ENCODE data around the gene C16orf89.

DNA sequence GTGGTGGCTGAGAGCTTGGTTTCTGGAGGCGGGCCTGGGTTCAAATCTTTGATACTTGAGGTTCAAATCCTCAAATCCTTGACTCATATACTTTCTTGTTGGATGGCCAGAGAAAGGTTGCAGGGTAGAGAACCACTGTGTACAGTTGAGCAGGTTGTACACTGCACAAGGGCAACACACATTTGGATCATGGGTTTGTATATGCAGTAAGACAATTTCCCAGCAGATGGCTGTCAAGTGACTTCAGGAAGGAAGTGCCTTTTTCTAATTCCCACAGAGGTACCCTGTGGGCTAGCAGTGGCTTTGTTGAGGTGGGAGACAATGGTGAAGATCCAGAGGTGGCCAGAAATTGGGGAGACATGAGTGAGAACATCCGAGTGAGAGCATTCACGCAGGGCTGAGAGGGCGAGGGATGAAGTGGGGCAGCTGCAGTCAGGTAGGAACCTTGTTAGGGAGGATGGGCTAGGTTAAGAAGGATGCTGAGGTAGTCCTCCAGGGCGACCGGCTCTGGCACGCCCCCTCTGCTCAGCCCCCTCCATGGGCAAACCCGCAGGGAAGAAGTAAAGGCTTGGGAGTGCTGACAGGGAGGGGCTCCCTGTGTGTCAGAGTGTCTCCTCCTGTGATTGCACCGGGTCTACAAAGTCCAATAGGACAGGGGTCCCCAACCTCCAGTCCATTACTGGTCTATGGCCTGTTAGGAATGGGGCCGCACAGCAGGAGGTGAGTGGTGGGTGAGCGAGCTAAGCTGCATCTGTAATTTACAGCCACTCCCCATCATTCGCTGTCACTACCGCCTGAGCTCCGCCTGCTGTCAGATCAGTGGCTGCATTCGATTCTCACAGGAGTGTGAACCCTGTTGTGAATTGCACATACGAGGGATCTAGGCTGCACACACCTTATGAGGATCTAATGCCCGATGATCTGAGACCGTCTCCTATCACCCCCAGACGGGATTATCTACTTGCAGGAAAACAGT, 2.7 kb downstream of the C16orf89 start:
- TF ChIP-seq CTCF (conservative IDR thresholded peaks at IDR 0.05; ENCODE audit: low read depth, low read length): no peak
- no peak for TF ChIP-seq EZH2 (IDR thresholded peaks at IDR 0.05; ENCODE audit: borderline replicate concordance, low read depth, low read length, poor library complexity, severe bottlenecking)

All from A673 (cell line).